B cell (primary cell): Measurements from ENCODE around the gene ABHD17B. TPM values are rescaled to one million over a fixed set of nuclear protein-coding genes. Genes with fewer than 3 reads are reported as not detected.

ENCODE experiments used
- ATAC-seq: fragments of 200-7000 bp; cut with Tn5 transposase; one replicate; pipeline ENCODE4 v1.10.0; 2021; ENCODE audit warnings: low read depth, mild to moderate bottlenecking, moderate number of reproducible peaks, moderate library complexity
- CTCF ChIA-PET: fragments of 350-600 bp; sonication (Branson Sonifier 250); formaldehyde crosslinking; loops from one replicate; lab custom pipeline; 2021; ENCODE audit warnings: antibody characterized with exemption, inconsistent platforms; lab: Charles Lee
- POLR2A ChIA-PET: fragments of 350-600 bp; sonication (Branson Sonifier 250); formaldehyde crosslinking; loops from one replicate; lab custom pipeline; 2021; ENCODE audit warnings: antibody characterized with exemption; lab: Charles Lee
- DNase-seq: peaks from one replicate; pipeline ENCODE4 v3.0.0; 2013
- H2AFZ ChIP-seq: 2 replicates; pipeline ENCODE4 v1.6.1; 2012; ENCODE audit warnings: mild to moderate bottlenecking, low read depth, low read length; ENCODE audit not compliant: insufficient read depth, poor library complexity, severe bottlenecking
- H3K27ac ChIP-seq, 2 donors: 1 replicate in 1 of 2; 2 replicates in 1 of 2; pipeline ENCODE4 v1.5.1; 2012 to 2013; ENCODE audit warnings: low read length in 2 of 2, mild to moderate bottlenecking in 2 of 2, moderate library complexity in 1 of 2
- H3K27me3 ChIP-seq, 4 experiments: fragments of 200-600 bp in 1 of 4; sonication (generic) in 1 of 4; replicated peaks in 1 of 4; 1 replicate in 2 of 4; 2 replicates in 2 of 4; pipeline versions ENCODE4 v1.6.1 to v1.7.0; 2013 to 2016; ENCODE audit warnings: low read length in 3 of 4, mild to moderate bottlenecking in 2 of 4, mixed read lengths in 1 of 4, moderate library complexity in 1 of 4; ENCODE audit not compliant: insufficient read depth in 4 of 4, control insufficient read depth in 3 of 4; ENCODE audit errors: control extremely low read depth in 1 of 4
- H3K36me3 ChIP-seq, 2 experiments: replicated peaks in 1 of 2; 1 replicate in 1 of 2; 2 replicates in 1 of 2; pipeline versions ENCODE4 v1.6.1 to v1.7.1; 2013; ENCODE audit warnings: low read length in 1 of 2; ENCODE audit not compliant: insufficient read depth in 2 of 2, control insufficient read depth in 1 of 2; ENCODE audit errors: control extremely low read depth in 1 of 2, extremely low read depth in 1 of 2
- H3K4me1 ChIP-seq, 2 donors: fragments of 200-600 bp in 1 of 2; sonication (generic) in 1 of 2; 1 replicate in 1 of 2; 2 replicates in 1 of 2; pipeline versions ENCODE4 v1.5.1 to v1.6.1; 2013 to 2017; ENCODE audit warnings: low read length in 2 of 2; ENCODE audit not compliant: control insufficient read depth in 2 of 2, insufficient read depth in 2 of 2
- H3K4me2 ChIP-seq: replicated peaks from 2 replicates; pipeline ENCODE3; 2012; ENCODE audit warnings: mild to moderate bottlenecking, low read depth, low read length; ENCODE audit not compliant: poor library complexity, severe bottlenecking
- H3K4me3 ChIP-seq, 5 experiments: fragments of 200-600 bp in 1 of 5; sonication (generic) in 1 of 5; 1 replicate in 3 of 5; 2 replicates in 2 of 5; pipeline versions ENCODE4 v1.5.1 to v1.7.0; 2011 to 2016; ENCODE audit warnings: low read length in 4 of 5, mild to moderate bottlenecking in 4 of 5, low read depth in 2 of 5, control low read depth in 1 of 5, moderate library complexity in 1 of 5; ENCODE audit not compliant: insufficient read depth in 1 of 5; ENCODE audit errors: control extremely low read depth in 1 of 5, extremely low read depth in 1 of 5
- H3K79me2 ChIP-seq: fragments of 200-600 bp; sonication (generic); one replicate; pipeline ENCODE4 v1.6.0; 2016; ENCODE audit warnings: low read length; ENCODE audit not compliant: control insufficient read depth, insufficient read depth
- H3K9ac ChIP-seq: fragments of 200-600 bp; sonication (generic); 2 replicates; pipeline ENCODE4 v1.6.1; 2017; ENCODE audit warnings: mild to moderate bottlenecking, low read length, moderate library complexity
- H3K9me3 ChIP-seq, 3 donors: one replicate each; pipeline versions ENCODE4 v1.6.1 to v1.7.1; 2013; ENCODE audit warnings: low read length in 2 of 3; ENCODE audit not compliant: control insufficient read depth in 2 of 3, insufficient read depth in 1 of 3; ENCODE audit errors: control extremely low read depth in 1 of 3
- H4K20me1 ChIP-seq: 2 replicates; pipeline ENCODE4 v1.6.0; 2012; ENCODE audit warnings: mild to moderate bottlenecking, low read length; ENCODE audit not compliant: insufficient read depth, control insufficient read depth, poor library complexity, severe bottlenecking
- H3K27ac Mint-ChIP-seq: one replicate; pipeline ENCODE4 v1.8.0; 2021; ENCODE audit warnings: mixed read lengths
- H3K27me3 Mint-ChIP-seq: one replicate; pipeline ENCODE4 v1.8.0; 2021; ENCODE audit warnings: mixed read lengths
- H3K4me1 Mint-ChIP-seq: one replicate; pipeline ENCODE4 v1.8.0; 2021; ENCODE audit warnings: mixed read lengths
- H3K4me3 Mint-ChIP-seq: one replicate; pipeline ENCODE4 v1.8.0; 2021; ENCODE audit warnings: mixed read lengths
- H3K9me3 Mint-ChIP-seq: one replicate; pipeline ENCODE4 v1.8.0; 2022; ENCODE audit warnings: mixed read lengths; ENCODE audit not compliant: insufficient read depth
- CTCF ChIP-seq: fragments of 200-600 bp; IDR thresholded peaks from one replicate; pipeline ENCODE4 v1.8.0; 2022; ENCODE audit warnings: antibody characterized with exemption, mild to moderate bottlenecking
- EZH2 ChIP-seq: IDR thresholded peaks from 2 replicates; pipeline ENCODE4 v1.6.1; 2012; ENCODE audit warnings: borderline replicate concordance, low read depth, mild to moderate bottlenecking, moderate library complexity, low read length; ENCODE audit not compliant: insufficient read depth, poor library complexity, severe bottlenecking
- WGBS: methylation state at CpG from one replicate; pipeline ENCODE4 v1.1.5; 2013; ENCODE audit warnings: missing lambda C conversion rate; ENCODE audit not compliant: insufficient coverage; 5-methylcytosine and 5-hydroxymethylcytosine counted together
- intact Hi-C: fragments of 100-400 bp; cut with micrococcal nuclease; formaldehyde crosslinking; loops from one replicate; pipeline ENCODE4 v1.10.0; 2022
- polyA plus RNA-seq: library from polyadenylated mRNA; depleted of rRNA; stranded (reverse); fragments of >200 nt; gene quantifications from 2 replicates; pipeline ENCODE4 v1.2.3, GENCODE V29; 2012
- total RNA-seq, 2 donors: library from RNA; stranded (reverse); fragments of 120-200 nt in 1 of 2; gene quantifications; 1 replicate in 1 of 2; 2 replicates in 1 of 2; pipeline versions ENCODE4 v1.2.3 to v1.2.4, GENCODE V29; 2013 to 2022

ABHD17B gene
- total and polyA plus RNA-seq, 2 donors (not counting 1 experiment from before 2014, with no cell fraction given): 11.3 to 24.4 TPM

GRCh38 chr9:71878327-71879274 is 32.4 kb downstream of the ABHD17B start:
- peaks cover 100% of the 10 kb centered on the region for H3K79me2 ChIP-seq
- H3K9me3 Mint-ChIP-seq: peaks cover 19% of the 10 kb centered on the region
- no peaks in the 10 kb centered on the region for H3K4me1 ChIP-seq
- H4K20me1 ChIP-seq: peaks cover 26% of the 10 kb centered on the region
- no CpG with 5 or more reads among the region's 4 CpGs for WGBS
- CTCF ChIA-PET: no interaction called here
- no peak overlapping the region for H3K27ac Mint-ChIP-seq
- intact Hi-C loops: no loop called here
- no peak overlapping the region for H3K4me2 ChIP-seq
- POLR2A ChIA-PET: no interaction called here
- ATAC-seq (no peak), DNase-seq (no peak)
- peaks cover 4 to 7% of the 10 kb centered on the region in 2 experiments for H3K36me3 ChIP-seq
- peaks cover 20 to 49% (median 35%) of the 10 kb centered on the region in 3 donors for H3K9me3 ChIP-seq
- TF ChIP-seq EZH2 (no peak), CTCF (no peak)
- H2AFZ ChIP-seq: no peak overlapping the region
- H3K4me1 Mint-ChIP-seq: peaks cover 15% of the 10 kb centered on the region
- no peaks in the 10 kb centered on the region for H3K27me3 Mint-ChIP-seq
- H3K27ac ChIP-seq: no peak overlapping the region
- no peaks in the 10 kb centered on the region for H3K27me3 ChIP-seq
- H3K4me3 ChIP-seq: no peak overlapping the region
- no peak overlapping the region for H3K9ac ChIP-seq
- no peak overlapping the region for H3K4me3 Mint-ChIP-seq

GRCh38 chr9:71876829-71877228 is 34.2 kb downstream of the ABHD17B start:
- Mint-ChIP-seq H3K9me3 (peaks cover 16% of the 10 kb centered on the region), H3K27ac (no peak overlapping the region), H3K27me3 (no peaks in the 10 kb centered on the region), H3K4me3 (no peak overlapping the region), H3K4me1 (peaks cover 16% of the 10 kb centered on the region)
- H3K4me3 ChIP-seq: no peak overlapping the region
- ChIA-PET POLR2A (no interaction called here), CTCF (no interaction called here)
- intact Hi-C loops: no loop called here
- H3K9me3 ChIP-seq: peaks cover 16 to 41% (median 20%) of the 10 kb centered on the region in 3 donors
- H3K4me2 ChIP-seq: no peak overlapping the region
- H3K27me3 ChIP-seq: no peaks in the 10 kb centered on the region
- H3K79me2 ChIP-seq: peaks cover 86% of the 10 kb centered on the region
- ATAC-seq (no peak), DNase-seq (no peak)
- H3K27ac ChIP-seq: no peak overlapping the region
- TF ChIP-seq CTCF: no peak
- no peak for TF ChIP-seq EZH2
- H3K4me1 ChIP-seq: no peaks in the 10 kb centered on the region
- H3K36me3 ChIP-seq: peaks cover 3 to 6% of the 10 kb centered on the region in 2 experiments
- no peak overlapping the region for H3K9ac ChIP-seq
- H2AFZ ChIP-seq: no peak overlapping the region
- H4K20me1 ChIP-seq: peaks cover 26% of the 10 kb centered on the region
